Measurements from ENCODE around the gene TTC1. TPM values are rescaled to one million over a fixed set of nuclear protein-coding genes. Genes with fewer than 3 reads are reported as not detected.

The TTC1 gene
- total RNA-seq, 1 donor, result 51.0 TPM

DNA sequence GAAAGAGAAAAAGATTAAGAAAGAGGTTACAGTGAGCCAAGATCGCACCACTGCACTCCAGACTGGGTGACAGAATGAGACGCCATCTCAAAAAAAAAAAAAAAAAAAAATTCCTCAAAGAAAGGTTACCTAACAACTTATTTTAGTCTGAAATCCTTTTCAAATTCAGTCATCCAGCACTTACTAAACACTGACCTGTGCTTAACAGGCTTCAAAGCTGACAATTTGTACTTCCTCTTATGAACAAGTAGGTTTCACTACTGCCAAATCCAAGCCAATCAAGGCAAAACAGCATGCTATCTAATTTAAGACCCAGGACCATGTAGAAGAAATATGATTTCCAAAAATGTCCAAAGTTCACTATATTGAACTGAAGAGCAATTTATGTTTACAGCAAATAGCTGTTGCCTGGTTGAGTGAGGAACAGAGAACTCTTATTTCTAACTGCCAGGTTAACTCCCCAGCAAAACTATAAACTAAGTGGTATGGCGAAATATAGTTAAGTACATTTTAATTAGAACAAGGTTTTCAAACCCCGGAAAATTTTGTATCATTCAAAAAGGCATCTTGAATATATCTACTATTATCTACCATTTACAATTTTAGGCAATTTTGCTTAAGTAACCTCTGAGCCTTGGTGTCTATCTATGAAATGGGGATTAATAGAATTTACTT lies 96.9 kb downstream of the TTC1 start:
- H3K4me3 ChIP-seq (ENCODE audit: low read depth, low read length), result no peak overlapping the region
- TF ChIP-seq, protein P1, sequence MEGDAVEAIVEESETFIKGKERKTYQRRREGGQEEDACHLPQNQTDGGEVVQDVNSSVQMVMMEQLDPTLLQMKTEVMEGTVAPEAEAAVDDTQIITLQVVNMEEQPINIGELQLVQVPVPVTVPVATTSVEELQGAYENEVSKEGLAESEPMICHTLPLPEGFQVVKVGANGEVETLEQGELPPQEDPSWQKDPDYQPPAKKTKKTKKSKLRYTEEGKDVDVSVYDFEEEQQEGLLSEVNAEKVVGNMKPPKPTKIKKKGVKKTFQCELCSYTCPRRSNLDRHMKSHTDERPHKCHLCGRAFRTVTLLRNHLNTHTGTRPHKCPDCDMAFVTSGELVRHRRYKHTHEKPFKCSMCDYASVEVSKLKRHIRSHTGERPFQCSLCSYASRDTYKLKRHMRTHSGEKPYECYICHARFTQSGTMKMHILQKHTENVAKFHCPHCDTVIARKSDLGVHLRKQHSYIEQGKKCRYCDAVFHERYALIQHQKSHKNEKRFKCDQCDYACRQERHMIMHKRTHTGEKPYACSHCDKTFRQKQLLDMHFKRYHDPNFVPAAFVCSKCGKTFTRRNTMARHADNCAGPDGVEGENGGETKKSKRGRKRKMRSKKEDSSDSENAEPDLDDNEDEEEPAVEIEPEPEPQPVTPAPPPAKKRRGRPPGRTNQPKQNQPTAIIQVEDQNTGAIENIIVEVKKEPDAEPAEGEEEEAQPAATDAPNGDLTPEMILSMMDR (IDR thresholded peaks at IDR 0.05; ENCODE audit: insufficient read depth, low read depth, low read length), result no peak
- DNase-seq (ENCODE audit: low read depth), result peak; percentile 71

DNA sequence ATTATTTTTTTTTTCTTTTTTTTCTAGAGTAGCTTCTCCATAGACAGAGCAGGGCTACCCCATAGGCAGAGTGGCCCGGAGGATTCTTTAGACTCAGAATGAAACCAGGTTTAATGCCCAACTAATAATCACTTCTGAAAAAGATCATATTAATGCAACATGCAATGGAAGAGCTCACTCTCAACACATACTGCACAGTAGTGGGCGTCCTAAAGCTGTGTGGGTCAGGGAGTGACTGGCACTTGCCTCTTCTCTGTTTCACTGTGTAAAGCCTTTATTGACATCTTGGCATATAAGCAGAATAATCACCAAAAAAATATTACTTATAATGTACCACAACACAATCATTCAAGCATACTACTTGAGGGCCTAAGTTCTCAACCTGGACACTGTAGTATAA lies 99.2 kb downstream of the TTC1 start:
- H3K4me3 ChIP-seq (ENCODE audit: low read depth, low read length), result no peak overlapping the region
- TF ChIP-seq, protein P1 (IDR thresholded peaks at IDR 0.05; ENCODE audit: insufficient read depth, low read depth, low read length), result no peak
- no peak for DNase-seq (ENCODE audit: low read depth)

Small RNAs within 50 kb of the gene (small RNA-seq; reads per million reads assigned to genes)
- gene RF00019, result not detected

Other genes starting within 250 kb of the TTC1 start
- gene ADRA1B, start 92.7 kb upstream of the TTC1 start, total RNA-seq, result under 0.01 and 0.43 TPM in 2 replicates
- 18.0 and 25.5 TPM in 2 replicates for gene PWWP2A, start 110.3 kb downstream of the TTC1 start, total RNA-seq
- not detected in 2 replicates for gene FABP6, start 220.4 kb downstream of the TTC1 start, total RNA-seq